ENCODE results near the gene ITPRID2.

DNA sequence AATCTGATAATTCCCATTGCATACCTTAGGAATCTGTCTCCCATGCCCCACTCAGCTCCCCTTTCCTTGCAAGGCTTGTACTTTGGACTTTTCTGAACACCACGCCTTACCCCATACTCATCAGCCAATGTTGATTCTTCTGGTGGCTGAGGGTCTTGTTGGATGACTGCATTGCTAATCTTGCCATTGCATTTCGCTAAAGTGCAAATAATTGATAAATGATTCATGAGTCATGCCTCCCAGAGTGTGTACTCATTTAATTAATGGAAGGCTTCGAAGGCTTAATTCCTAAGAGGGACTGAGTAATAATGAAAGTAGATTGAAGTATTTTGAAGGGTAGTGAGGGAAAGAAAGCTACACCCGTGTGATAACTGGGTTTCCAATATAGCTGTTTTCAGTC, 66.1 kb downstream of the ITPRID2 start:
- TF ChIP-seq, protein P1, sequence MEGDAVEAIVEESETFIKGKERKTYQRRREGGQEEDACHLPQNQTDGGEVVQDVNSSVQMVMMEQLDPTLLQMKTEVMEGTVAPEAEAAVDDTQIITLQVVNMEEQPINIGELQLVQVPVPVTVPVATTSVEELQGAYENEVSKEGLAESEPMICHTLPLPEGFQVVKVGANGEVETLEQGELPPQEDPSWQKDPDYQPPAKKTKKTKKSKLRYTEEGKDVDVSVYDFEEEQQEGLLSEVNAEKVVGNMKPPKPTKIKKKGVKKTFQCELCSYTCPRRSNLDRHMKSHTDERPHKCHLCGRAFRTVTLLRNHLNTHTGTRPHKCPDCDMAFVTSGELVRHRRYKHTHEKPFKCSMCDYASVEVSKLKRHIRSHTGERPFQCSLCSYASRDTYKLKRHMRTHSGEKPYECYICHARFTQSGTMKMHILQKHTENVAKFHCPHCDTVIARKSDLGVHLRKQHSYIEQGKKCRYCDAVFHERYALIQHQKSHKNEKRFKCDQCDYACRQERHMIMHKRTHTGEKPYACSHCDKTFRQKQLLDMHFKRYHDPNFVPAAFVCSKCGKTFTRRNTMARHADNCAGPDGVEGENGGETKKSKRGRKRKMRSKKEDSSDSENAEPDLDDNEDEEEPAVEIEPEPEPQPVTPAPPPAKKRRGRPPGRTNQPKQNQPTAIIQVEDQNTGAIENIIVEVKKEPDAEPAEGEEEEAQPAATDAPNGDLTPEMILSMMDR (conservative IDR thresholded peaks at IDR 0.05), result no peak
- no peak for TF ChIP-seq EZH2 (IDR thresholded peaks at IDR 0.05; ENCODE audit: low read depth)

All from PC-9 (cell line).